ENCODE data around the gene FEM1B.

The FEM1B gene

DNA sequence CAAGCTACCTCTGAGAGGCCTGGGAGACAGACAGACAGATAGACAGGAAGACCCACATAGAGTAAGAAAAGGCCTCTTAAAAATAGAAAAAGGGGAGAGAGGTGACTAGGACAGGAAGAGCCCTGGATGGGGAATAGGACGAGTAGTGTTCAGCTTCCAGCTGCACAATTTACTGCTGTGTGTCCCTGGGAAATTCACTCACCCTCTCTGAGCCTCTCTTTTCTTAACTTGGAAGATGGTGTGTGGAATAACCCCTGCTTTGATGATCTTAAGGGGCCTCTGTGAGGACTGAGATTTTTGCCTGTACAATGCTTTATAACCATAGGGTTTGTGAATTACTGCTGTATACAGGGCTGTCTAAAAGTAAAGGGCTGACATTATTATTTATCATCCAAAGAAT lies 37.5 kb downstream of the FEM1B start:
- DNase-seq: no peak
- intact Hi-C loops (cut with DNase I): loop anchor here (10.0 kb wide), 1 partner anchor 220 kb away; no protein-coding TSS in a partner anchor

DNA sequence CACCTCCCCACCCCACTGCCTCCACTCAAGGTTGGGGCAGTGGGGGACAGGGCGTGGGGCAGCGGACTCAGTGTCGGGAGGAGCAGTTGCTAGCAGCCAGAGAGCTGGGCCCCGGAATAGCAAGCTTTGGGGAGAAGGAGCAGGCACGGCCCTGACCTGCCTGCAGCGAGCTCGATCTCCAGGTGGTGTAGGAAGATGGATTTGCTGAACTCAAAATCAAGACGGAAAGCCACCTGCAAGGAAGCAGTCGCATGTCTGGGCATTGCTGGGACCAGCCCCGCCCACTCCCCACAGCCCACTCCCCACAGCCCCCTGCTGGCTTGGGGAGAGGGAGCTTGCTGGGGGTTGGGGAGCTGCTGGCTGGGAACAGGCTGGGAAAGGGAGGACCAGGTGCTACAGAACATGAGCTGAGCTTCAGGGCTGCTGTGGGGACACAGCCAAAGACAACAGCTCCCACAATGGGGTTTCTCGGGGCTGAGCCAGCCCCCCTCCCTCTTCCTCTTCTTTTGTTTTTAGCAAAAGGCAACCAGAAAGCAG lies 38.0 kb downstream of the FEM1B start:
- intact Hi-C loops (cut with DNase I): loop anchor here (10.0 kb wide), 1 partner anchor 219 kb away; no protein-coding TSS in a partner anchor
- peak in 11 of 42 donors; percentile 2 to 37 (median 10) for DNase-seq

- intact Hi-C loops (cut with DNase I): loop anchor here (10.0 kb wide), 1 partner anchor 219 kb away; no protein-coding TSS in a partner anchor
- peak in 9 of 42 donors; percentile 5 to 44 (median 18) for DNase-seq
These were observed 38.7 kb downstream of the FEM1B start for GRCh38 chr15:68316061-68316804.

DNA sequence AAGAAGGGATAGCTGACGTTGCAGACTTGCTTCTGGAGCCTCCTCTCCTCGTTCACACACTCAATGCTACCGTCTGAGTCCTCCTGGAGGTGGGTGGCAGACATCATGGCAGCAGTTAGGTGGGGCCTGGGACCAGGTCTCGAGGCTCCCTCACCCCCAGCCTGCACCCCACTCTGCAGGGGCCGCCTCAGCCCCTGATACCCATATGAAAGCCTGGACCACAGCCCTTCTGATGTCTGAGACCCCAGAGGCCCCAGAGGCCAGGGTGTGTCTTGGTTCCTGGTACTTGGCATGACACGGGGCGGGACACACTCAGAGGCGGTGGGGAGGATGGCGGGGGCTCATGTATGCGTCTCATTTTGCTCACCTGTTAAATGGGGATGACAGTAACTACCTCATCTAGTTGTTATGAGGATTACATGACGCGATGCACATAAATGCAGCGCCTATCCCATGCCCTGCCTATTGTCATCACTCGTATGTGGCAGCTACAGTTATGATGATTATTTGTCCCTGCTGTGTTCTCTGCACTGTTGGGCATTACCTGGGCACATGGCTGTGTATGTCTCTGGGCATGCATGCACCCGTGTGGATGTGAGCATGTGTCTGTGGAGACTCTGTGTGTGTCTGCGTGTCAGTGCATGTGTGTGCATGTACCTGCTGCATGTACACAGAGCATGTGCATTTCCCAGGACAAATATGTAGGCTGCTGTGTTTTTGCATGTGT lies 39.9 kb downstream of the FEM1B start:
- peak in 6 of 42 donors; percentile 1 to 16 (median 12) for DNase-seq
- intact Hi-C loops (cut with DNase I): loop anchor here (10.0 kb wide), 1 partner anchor 217 kb away; no protein-coding TSS in a partner anchor

GRCh38 chr15:68318008-68318835 lies 40.7 kb downstream of the FEM1B start:
- DNase-seq: peak in 1 of 42 donors; percentile 0
- intact Hi-C loops (cut with DNase I): loop anchor here (10.0 kb wide), 1 partner anchor 217 kb away; no protein-coding TSS in a partner anchor

DNA sequence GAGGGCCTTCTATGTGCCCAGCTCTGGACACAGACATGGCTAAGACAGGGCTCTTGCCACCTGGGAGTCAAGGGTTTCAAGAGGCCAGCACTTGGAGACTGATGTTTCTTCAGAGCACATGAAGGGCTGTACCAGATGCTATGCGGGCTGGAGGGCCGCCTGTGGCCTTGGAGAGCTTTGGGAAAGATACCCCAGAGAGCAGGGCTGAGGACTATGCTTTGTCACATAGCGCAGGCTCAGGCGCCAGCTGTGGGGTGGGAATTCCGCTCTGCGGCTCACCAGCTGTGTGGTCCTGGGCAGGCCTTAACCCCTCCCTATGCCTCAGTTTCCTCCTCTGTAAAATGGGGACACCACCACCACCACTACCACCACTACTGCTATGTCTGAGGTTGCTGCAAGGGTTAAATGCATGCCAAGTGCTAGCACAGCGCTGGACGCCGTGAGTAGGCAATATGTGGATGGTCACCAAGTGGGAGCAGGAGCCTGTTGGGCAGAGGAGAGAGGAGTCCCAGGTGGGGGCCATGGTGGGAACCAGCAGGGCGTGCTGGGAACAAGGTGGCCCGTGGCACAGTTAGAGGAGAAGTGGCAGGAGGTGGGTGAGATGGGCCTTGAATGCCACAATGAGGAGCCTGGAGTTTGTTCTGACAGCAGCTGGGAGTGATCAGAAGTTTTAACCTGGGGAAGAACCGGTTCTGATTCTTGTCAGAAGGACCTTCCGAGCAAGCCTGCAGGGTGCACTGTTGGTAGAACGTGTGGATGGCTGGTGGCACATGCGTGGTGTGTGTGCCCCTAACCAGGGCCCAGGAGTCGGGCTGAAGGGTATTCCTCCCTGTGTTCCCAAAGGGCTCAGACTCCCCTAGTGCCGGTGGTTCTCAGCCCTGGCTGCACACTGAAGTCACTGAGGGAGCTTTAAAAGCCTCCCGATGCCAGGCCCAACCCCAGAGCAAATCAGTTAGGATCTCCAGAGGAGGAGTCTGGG lies 41.7 kb downstream of the FEM1B start:
- intact Hi-C loops (cut with DNase I): loop anchor here (10.0 kb wide), 1 partner anchor 216 kb away; no protein-coding TSS in a partner anchor
- no peak for DNase-seq

- intact Hi-C loops (cut with DNase I): loop anchor here (10.0 kb wide), 1 partner anchor 215 kb away; no protein-coding TSS in a partner anchor
- no peak for DNase-seq
These were observed 42.5 kb downstream of the FEM1B start for GRCh38 chr15:68319997-68320396.

DNA sequence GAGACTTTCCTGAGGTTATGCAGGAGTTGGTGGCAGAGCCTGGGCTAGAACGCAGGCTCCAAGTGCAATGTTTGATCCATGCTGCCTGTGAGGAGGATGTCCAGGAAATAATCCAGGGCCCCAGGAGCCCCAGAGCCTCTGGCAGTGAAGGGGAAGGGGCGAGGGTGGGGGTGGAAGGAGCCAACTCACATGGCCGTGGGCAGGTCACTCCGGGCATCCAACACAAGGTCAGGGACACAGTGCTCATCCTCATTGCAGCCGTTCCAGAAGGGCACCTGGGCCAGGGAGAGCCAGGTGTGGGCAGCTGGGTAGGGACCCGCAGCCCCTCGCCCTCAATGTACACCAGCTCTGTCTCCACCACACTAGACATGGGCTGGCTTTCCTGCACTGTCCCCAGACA lies 43.7 kb downstream of the FEM1B start:
- no peak for DNase-seq
- intact Hi-C loops (cut with DNase I): no loop called here

DNA sequence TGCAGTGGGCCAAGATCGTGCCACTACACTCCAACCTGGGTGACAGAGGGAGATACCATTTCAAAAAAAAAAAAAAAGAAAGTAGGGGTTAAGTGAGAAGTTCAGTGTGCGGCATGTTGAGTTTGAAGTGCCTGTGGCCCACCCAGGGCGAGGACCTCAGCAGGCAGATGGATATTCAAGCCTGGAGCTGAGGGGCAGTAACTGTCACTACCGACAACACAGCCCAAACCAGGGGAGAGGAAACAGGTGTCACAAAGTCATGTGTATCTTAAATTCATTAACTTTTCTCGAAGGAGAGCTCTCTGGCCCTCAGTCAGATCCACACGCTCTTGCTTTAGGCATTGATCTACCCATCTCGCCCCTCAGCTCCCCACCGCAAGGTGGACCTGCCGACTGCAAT lies 45.3 kb downstream of the FEM1B start:
- intact Hi-C loops (cut with DNase I): no loop called here
- DNase-seq: no peak

GRCh38 chr15:68325726-68326125 lies 48.2 kb downstream of the FEM1B start:
- intact Hi-C loops (cut with DNase I): no loop called here
- DNase-seq: no peak

GRCh38 chr15:68326711-68327354 lies 49.3 kb downstream of the FEM1B start:
- no peak for DNase-seq
- intact Hi-C loops (cut with DNase I): no loop called here

- DNase-seq: no peak
- intact Hi-C loops (cut with DNase I): no loop called here
These were observed 50.9 kb downstream of the FEM1B start for GRCh38 chr15:68328443-68328842.

GRCh38 chr15:68328964-68329363 lies 51.4 kb downstream of the FEM1B start:
- intact Hi-C loops (cut with DNase I): no loop called here
- DNase-seq: no peak

- DNase-seq: no peak
- intact Hi-C loops (cut with DNase I): no loop called here
These were observed 52.9 kb downstream of the FEM1B start for GRCh38 chr15:68330416-68330815.

GRCh38 chr15:68330901-68331300 lies 53.4 kb downstream of the FEM1B start:
- intact Hi-C loops (cut with DNase I): no loop called here
- peak; percentile 21 to 75 (median 50) for DNase-seq

- intact Hi-C loops (cut with DNase I): no loop called here
- DNase-seq: no peak
These were observed 54.7 kb downstream of the FEM1B start for GRCh38 chr15:68332266-68332665.

- DNase-seq: no peak
- intact Hi-C loops (cut with DNase I): no loop called here
These were observed 56.4 kb downstream of the FEM1B start for GRCh38 chr15:68333775-68334470.

Measured in head of caudate nucleus (tissue), 42 donors.